Lung (tissue), 12 donors: ENCODE results near the gene SRCIN1. TPM values are rescaled to one million over a fixed set of nuclear protein-coding genes. Genes with fewer than 3 reads are reported as not detected.

Experiments
- ATAC-seq: fragments of 200-7000 bp; cut with Tn5 transposase; one replicate; pipeline ENCODE4 v1.9.1; 2020; ENCODE audit warnings: moderate number of reproducible peaks; ENCODE audit not compliant: insufficient read depth, low FRiP score
- DNase-seq, 3 donors: peaks; one replicate each; pipeline ENCODE4 v3.0.0-alpha.2; 2013 to 2017
- H3K27ac ChIP-seq, 2 donors: one replicate each; pipeline ENCODE4 v1.5.1; 2013; ENCODE audit warnings: mild to moderate bottlenecking in 2 of 2, moderate library complexity in 2 of 2, control low read depth in 1 of 2, inconsistent platforms in 1 of 2, low read depth in 1 of 2, low read length in 1 of 2
- H3K27me3 ChIP-seq, 3 donors: one replicate each; pipeline ENCODE4 v1.5.1; 2013; ENCODE audit warnings: low read length in 2 of 3; ENCODE audit not compliant: control insufficient read depth in 3 of 3, insufficient read depth in 3 of 3
- H3K36me3 ChIP-seq, 4 donors: one replicate each; pipeline ENCODE4 v1.5.1; 2013; ENCODE audit warnings: low read length in 4 of 4, mild to moderate bottlenecking in 1 of 4, moderate library complexity in 1 of 4; ENCODE audit not compliant: control insufficient read depth in 4 of 4, insufficient read depth in 4 of 4
- H3K4me1 ChIP-seq, 5 donors: one replicate each; pipeline ENCODE4 v1.5.1; 2013; ENCODE audit warnings: low read length in 5 of 5, mild to moderate bottlenecking in 2 of 5, moderate library complexity in 1 of 5; ENCODE audit not compliant: control insufficient read depth in 5 of 5, insufficient read depth in 5 of 5
- H3K4me3 ChIP-seq: one replicate; pipeline ENCODE4 v1.5.1; 2013; ENCODE audit warnings: mild to moderate bottlenecking, control low read depth, moderate library complexity
- H3K9ac ChIP-seq, 2 donors: one replicate each; pipeline ENCODE4 v1.5.1; 2013; ENCODE audit warnings: low read length in 2 of 2, control low read depth in 1 of 2; ENCODE audit not compliant: insufficient read depth in 1 of 2
- H3K9me3 ChIP-seq, 4 donors: one replicate each; pipeline ENCODE4 v1.5.1; 2013; ENCODE audit warnings: low read length in 3 of 4, mild to moderate bottlenecking in 1 of 4, moderate library complexity in 1 of 4; ENCODE audit not compliant: control insufficient read depth in 4 of 4, insufficient read depth in 3 of 4
- WGBS, 2 donors: extraction: QIAGEN DNeasy Blood & Tissue Kit; methylation state at CpG; one replicate each; pipeline ENCODE4 v1.1.7; 2013; 5-methylcytosine and 5-hydroxymethylcytosine counted together
- polyA plus RNA-seq, 2 donors: library from polyadenylated mRNA; stranded (reverse); fragments of 200-250 nt; gene quantifications; one replicate each; pipeline ENCODE4 v1.2.1, GENCODE V29; 2013
- total RNA-seq, 2 donors: library from RNA; depleted of rRNA in 1 of 2; stranded (reverse); fragments of >200 nt in 1 of 2; gene quantifications; one replicate each; pipeline ENCODE4 v1.2.1, GENCODE V29; 2014 to 2021
- TF ChIP-seq, protein P1 (sequence below): IDR thresholded peaks from 2 replicates; pipeline ENCODE4 v1.5.1; 2012; ENCODE audit warnings: mild to moderate bottlenecking; ENCODE audit errors: control extremely low read depth, extremely low read depth
- donor health status: control.
- donor health status: control.
- donor health status: Bipolar disorder and iron deficiency.
- donor health status: healthy.
- donor health status: DM: yes; HTN: yes; CAD: no.

SRCIN1 gene
- total and polyA plus RNA-seq, 4 donors, result 1.5 to 15.0 (median 2.5) TPM

DNA sequence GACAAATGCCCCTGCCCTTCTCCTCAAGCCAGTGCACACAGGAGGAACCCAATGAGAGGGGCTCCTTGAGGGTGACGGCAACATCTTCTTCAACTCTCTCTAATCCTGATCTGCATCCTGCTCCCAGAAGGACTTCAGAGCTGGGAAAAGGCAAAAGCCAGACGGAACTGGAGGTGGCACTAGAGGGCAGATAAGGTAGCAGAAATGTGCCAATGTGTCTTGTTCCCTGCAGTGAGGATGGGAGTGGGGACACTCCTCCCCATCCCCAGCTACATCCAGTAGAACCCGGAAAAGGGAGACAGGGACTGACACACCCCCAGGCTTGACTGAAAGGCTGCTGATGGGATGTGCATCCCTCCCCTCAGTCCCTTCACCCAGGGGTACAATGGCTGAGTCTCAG is 28.5 kb downstream of the SRCIN1 start:
- Histone ChIP-seq H3K36me3 (no peaks in the 10 kb centered on the region), H3K27ac (no peak overlapping the region), H3K27me3 (peaks cover 0 to 72% (median 61%) of the 10 kb centered on the region in 3 donors), H3K9me3 (peaks cover 0 to 2% (median 0%) of the 10 kb centered on the region in 4 donors), H3K4me3 (no peak overlapping the region), H3K4me1 (peaks cover 0 to 6% (median 0%) of the 10 kb centered on the region in 5 donors), H3K9ac (no peak overlapping the region)
- WGBS, 2 donors, result 58 to 65% methylated on average over 3 of the region's 3 CpGs
- TF ChIP-seq, protein P1, sequence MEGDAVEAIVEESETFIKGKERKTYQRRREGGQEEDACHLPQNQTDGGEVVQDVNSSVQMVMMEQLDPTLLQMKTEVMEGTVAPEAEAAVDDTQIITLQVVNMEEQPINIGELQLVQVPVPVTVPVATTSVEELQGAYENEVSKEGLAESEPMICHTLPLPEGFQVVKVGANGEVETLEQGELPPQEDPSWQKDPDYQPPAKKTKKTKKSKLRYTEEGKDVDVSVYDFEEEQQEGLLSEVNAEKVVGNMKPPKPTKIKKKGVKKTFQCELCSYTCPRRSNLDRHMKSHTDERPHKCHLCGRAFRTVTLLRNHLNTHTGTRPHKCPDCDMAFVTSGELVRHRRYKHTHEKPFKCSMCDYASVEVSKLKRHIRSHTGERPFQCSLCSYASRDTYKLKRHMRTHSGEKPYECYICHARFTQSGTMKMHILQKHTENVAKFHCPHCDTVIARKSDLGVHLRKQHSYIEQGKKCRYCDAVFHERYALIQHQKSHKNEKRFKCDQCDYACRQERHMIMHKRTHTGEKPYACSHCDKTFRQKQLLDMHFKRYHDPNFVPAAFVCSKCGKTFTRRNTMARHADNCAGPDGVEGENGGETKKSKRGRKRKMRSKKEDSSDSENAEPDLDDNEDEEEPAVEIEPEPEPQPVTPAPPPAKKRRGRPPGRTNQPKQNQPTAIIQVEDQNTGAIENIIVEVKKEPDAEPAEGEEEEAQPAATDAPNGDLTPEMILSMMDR, result no peak
- DNase-seq (no peak), ATAC-seq (no peak)

DNA sequence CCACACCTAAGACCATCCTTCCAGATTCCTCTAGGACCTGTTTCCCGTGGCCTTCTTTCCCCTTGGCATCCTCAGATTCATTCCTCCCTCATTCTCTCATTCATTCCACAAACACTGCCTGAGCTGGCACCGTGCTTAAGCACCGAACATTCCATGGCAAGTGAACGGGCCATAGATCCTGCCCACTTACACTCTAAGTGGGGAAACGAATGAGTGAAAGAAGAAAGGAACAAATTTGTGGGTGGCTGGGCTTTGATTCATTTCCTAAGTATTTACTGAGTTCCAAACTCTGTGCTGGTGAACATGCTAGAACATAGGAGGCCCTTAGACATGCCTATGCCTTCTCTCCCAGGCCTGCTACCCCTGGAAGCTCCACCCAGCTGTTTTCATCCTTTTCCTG is 30.0 kb downstream of the SRCIN1 start:
- Histone ChIP-seq H3K9me3 (peaks cover 0 to 4% (median 0%) of the 10 kb centered on the region in 4 donors), H3K4me1 (peaks cover 0 to 10% (median 0%) of the 10 kb centered on the region in 5 donors), H3K4me3 (no peak overlapping the region), H3K27me3 (peaks cover 0 to 79% (median 71%) of the 10 kb centered on the region in 3 donors), H3K9ac (no peak overlapping the region), H3K27ac (no peak overlapping the region), H3K36me3 (no peaks in the 10 kb centered on the region)
- no peak for DNase-seq
- WGBS, 2 donors, result 46 to 62% methylated on average over 5 of the region's 5 CpGs
- no peak for ATAC-seq
- TF ChIP-seq, protein P1, result no peak

GRCh38 chr17:38574712-38575111 is 31.0 kb downstream of the SRCIN1 start:
- peaks cover 0 to 2% (median 0%) of the 10 kb centered on the region in 4 donors for H3K9me3 ChIP-seq
- WGBS, 2 donors, result 46 to 63% methylated on average over 13 of the region's 13 CpGs
- H3K27ac ChIP-seq, result no peak overlapping the region
- H3K4me1 ChIP-seq, result peaks cover 0 to 10% (median 0%) of the 10 kb centered on the region in 5 donors
- peaks cover 0 to 74% (median 70%) of the 10 kb centered on the region in 3 donors for H3K27me3 ChIP-seq
- no peak for DNase-seq
- no peak overlapping the region for H3K9ac ChIP-seq
- H3K4me3 ChIP-seq, result no peak overlapping the region
- TF ChIP-seq, protein P1, result no peak
- ATAC-seq, result no peak
- H3K36me3 ChIP-seq, result no peaks in the 10 kb centered on the region
